Gastrocnemius medialis (tissue), 4 donors: ENCODE data around the gene SLC1A1.

Source experiments
- CTCF ChIP-seq, 5 experiments: fragments of 450-650 bp in 3 of 5; fragments of 200-600 bp in 2 of 5; sonication (generic) in 2 of 5; IDR thresholded peaks in 4 of 5; conservative IDR thresholded peaks in 1 of 5; 1 replicate in 4 of 5; 2 replicates in 1 of 5; pipeline ENCODE4 v1.5.1; 2016 to 2019; ENCODE audit warnings: antibody characterized with exemption in 5 of 5, mild to moderate bottlenecking in 3 of 5, moderate library complexity in 3 of 5
- POLR2A ChIP-seq, 2 donors: fragments of 450-650 bp; IDR thresholded peaks; one replicate each; pipeline ENCODE4 v1.6.1; 2017; ENCODE audit warnings: antibody characterized with exemption in 2 of 2, mild to moderate bottlenecking in 2 of 2, moderate library complexity in 2 of 2

DNA sequence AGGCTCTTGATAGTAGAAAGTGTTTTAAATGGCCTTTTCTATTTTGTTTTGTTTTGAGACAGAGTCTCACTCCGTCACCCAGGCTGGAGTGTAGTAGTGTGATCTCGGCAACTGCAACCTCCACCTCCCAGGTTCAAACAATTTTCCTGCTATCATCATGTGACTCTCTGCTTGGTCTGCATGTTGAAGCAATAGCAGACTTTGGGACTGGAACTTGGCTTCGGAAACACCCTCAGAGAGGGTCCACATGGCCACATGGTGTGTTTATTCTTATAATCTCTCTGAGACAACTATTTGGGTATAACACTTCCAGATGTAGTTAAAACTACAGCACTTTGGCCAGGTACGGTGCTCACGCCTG is 10.9 kb downstream of the SLC1A1 start:
- TF ChIP-seq CTCF (IDR thresholded peaks at IDR 0.05 in 4 of 5, conservative IDR thresholded peaks at IDR 0.05 in 1 of 5), result no peak
- no peak for TF ChIP-seq POLR2A (IDR thresholded peaks at IDR 0.05)
